ENCODE measurements around the gene SSH2.

DNA sequence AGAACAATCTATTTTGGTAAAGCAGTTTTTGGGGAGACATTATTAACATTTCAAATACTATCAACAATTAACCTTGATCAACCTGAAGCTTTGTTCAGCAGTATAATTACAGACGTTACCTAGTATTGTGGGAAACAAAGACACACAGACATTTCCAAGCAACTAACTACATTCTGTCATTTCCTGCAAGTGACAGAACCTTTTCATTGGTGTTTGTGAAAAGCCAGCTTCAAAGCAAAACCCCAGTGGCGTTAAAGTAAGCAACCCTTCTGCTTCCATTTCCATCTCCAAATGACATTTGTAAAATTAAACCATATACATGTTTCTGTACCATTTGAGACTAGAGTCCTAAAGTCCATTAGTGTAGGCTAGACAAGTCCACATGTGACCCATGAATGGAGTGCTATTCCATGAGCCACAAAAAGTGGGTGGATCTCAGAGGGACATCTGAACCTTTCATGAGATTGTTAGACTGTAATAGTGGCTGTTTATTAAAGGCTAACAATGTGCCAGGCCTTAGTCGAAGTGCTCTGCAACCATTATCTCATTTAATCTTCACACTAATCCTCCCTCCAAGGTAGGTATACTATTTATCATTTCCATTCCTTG lies 101.2 kb downstream of the SSH2 start:
- TF ChIP-seq, protein P1, sequence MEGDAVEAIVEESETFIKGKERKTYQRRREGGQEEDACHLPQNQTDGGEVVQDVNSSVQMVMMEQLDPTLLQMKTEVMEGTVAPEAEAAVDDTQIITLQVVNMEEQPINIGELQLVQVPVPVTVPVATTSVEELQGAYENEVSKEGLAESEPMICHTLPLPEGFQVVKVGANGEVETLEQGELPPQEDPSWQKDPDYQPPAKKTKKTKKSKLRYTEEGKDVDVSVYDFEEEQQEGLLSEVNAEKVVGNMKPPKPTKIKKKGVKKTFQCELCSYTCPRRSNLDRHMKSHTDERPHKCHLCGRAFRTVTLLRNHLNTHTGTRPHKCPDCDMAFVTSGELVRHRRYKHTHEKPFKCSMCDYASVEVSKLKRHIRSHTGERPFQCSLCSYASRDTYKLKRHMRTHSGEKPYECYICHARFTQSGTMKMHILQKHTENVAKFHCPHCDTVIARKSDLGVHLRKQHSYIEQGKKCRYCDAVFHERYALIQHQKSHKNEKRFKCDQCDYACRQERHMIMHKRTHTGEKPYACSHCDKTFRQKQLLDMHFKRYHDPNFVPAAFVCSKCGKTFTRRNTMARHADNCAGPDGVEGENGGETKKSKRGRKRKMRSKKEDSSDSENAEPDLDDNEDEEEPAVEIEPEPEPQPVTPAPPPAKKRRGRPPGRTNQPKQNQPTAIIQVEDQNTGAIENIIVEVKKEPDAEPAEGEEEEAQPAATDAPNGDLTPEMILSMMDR (IDR thresholded peaks at IDR 0.05; ENCODE audit: insufficient read depth, low read length, poor library complexity, severe bottlenecking) = no peak
- TF ChIP-seq EZH2phosphoT487 (conservative IDR thresholded peaks at IDR 0.05; ENCODE audit: low read length) = no peak

Data from SU-DHL-6 (cell line).